NCI-H2171 (cell line): ENCODE data around the gene DNA2.
"Not testable (repeated sequence)": the region's sequence is repeated elsewhere in the genome, so short reads cannot be mapped to it uniquely, and the experiment has no call there.

Experiments
- DNase-seq: peaks from one replicate; lab custom pipeline; 2025; lab: John Stamatoyannopoulos, UW

The DNA2 gene

GRCh38 chr10:68449698-68450097 is 22.1 kb downstream of the DNA2 start:
- not testable (repeated sequence) for DNase-seq

GRCh38 chr10:68446179-68446578 is 25.6 kb downstream of the DNA2 start:
- no peak for DNase-seq

GRCh38 chr10:68442971-68443370 is 28.8 kb downstream of the DNA2 start:
- DNase-seq: no peak

- no peak for DNase-seq
Observed at GRCh38 chr10:68440898-68441297, 30.9 kb downstream of the DNA2 start.

GRCh38 chr10:68435803-68436202 is 36.0 kb downstream of the DNA2 start:
- DNase-seq: no peak

- no peak for DNase-seq
Observed at GRCh38 chr10:68434657-68435056, 37.1 kb downstream of the DNA2 start.

GRCh38 chr10:68428396-68429104 is 43.2 kb downstream of the DNA2 start:
- no peak for DNase-seq

- DNase-seq: no peak
Observed at GRCh38 chr10:68424454-68425014, 47.2 kb downstream of the DNA2 start.

- DNase-seq: no peak
Observed at GRCh38 chr10:68423522-68423921, 48.3 kb downstream of the DNA2 start.

- no peak for DNase-seq
Observed at GRCh38 chr10:68419376-68419775, 52.4 kb downstream of the DNA2 start.

- DNase-seq: no peak
Observed at GRCh38 chr10:68408898-68409518, 62.8 kb downstream of the DNA2 start.

GRCh38 chr10:68406815-68407548 is 64.8 kb downstream of the DNA2 start, which contains the start of gene RUFY2:
Gene RUFY2, minus strand, starts transcription at chr10:68407277. Its CDS starts 88 bp downstream, at chr10:68407189.
- peak; percentile 44 for DNase-seq

GRCh38 chr10:68406111-68406814 is 65.5 kb downstream of the DNA2 start:
- DNase-seq: peak; percentile 5

- DNase-seq: no peak
Observed at GRCh38 chr10:68403701-68404100, 68.1 kb downstream of the DNA2 start.

- DNase-seq: no peak
Observed at GRCh38 chr10:68402276-68402675, 69.5 kb downstream of the DNA2 start.

- DNase-seq: no peak
Observed at GRCh38 chr10:68397005-68397404, 74.8 kb downstream of the DNA2 start.

GRCh38 chr10:68385740-68386139 is 86.0 kb downstream of the DNA2 start:
- no peak for DNase-seq

- DNase-seq: no peak
Observed at GRCh38 chr10:68371604-68372003, 100.2 kb downstream of the DNA2 start.

GRCh38 chr10:68367121-68367520 is 104.7 kb downstream of the DNA2 start:
- no peak for DNase-seq

- DNase-seq: no peak
Observed at GRCh38 chr10:68366600-68366999, 105.2 kb downstream of the DNA2 start.

GRCh38 chr10:68365611-68366010 is 106.2 kb downstream of the DNA2 start:
- no peak for DNase-seq
